ENCODE results near the gene ICE1.

Gene ICE1

GRCh38 chr5:5456858-5457257 lies 34.4 kb downstream of the ICE1 start:
- Histone ChIP-seq H3K36me3 (ENCODE audit: control insufficient read depth, insufficient read depth, low read length) (peaks cover 12% of the 10 kb centered on the region), H3K27me3 (replicated peaks; ENCODE audit: control insufficient read depth, insufficient read depth, low read length) (no peaks in the 10 kb centered on the region), H3K4me3 (replicated peaks; ENCODE audit: low read depth, low read length) (no peak overlapping the region)
- DNase-seq (ENCODE audit: extremely low read depth, insufficient read length): no peak
- no peak for TF ChIP-seq CTCF (IDR thresholded peaks at IDR 0.05; ENCODE audit: insufficient read depth, low read length, poor library complexity, severe bottlenecking)

- peaks cover 17% of the 10 kb centered on the region for H3K36me3 ChIP-seq (ENCODE audit: control insufficient read depth, insufficient read depth, low read length)
- no peaks in the 10 kb centered on the region for H3K27me3 ChIP-seq (replicated peaks; ENCODE audit: control insufficient read depth, insufficient read depth, low read length)
- no peak overlapping the region for H3K4me3 ChIP-seq (replicated peaks; ENCODE audit: low read depth, low read length)
- TF ChIP-seq CTCF (IDR thresholded peaks at IDR 0.05; ENCODE audit: insufficient read depth, low read length, poor library complexity, severe bottlenecking): no peak
- DNase-seq (ENCODE audit: extremely low read depth, insufficient read length): no peak
These were observed 37.8 kb downstream of the ICE1 start for GRCh38 chr5:5460311-5460710.

- Histone ChIP-seq H3K27me3 (replicated peaks; ENCODE audit: control insufficient read depth, insufficient read depth, low read length) (no peaks in the 10 kb centered on the region), H3K4me3 (replicated peaks; ENCODE audit: low read depth, low read length) (no peak overlapping the region), H3K36me3 (ENCODE audit: control insufficient read depth, insufficient read depth, low read length) (peaks cover 17% of the 10 kb centered on the region)
- no peak for DNase-seq (ENCODE audit: extremely low read depth, insufficient read length)
- TF ChIP-seq CTCF (IDR thresholded peaks at IDR 0.05; ENCODE audit: insufficient read depth, low read length, poor library complexity, severe bottlenecking): no peak
These were observed 38.5 kb downstream of the ICE1 start for GRCh38 chr5:5461012-5461411.

GRCh38 chr5:5464036-5464715 lies 41.7 kb downstream of the ICE1 start:
- TF ChIP-seq CTCF (IDR thresholded peaks at IDR 0.05; ENCODE audit: insufficient read depth, low read length, poor library complexity, severe bottlenecking): no peak
- peaks cover 13% of the 10 kb centered on the region for H3K36me3 ChIP-seq (ENCODE audit: control insufficient read depth, insufficient read depth, low read length)

GRCh38 chr5:5466227-5466626 lies 43.8 kb downstream of the ICE1 start:
- no peak overlapping the region for H3K4me3 ChIP-seq (replicated peaks; ENCODE audit: low read depth, low read length)
- DNase-seq (ENCODE audit: extremely low read depth, insufficient read length): no peak
- no peak for TF ChIP-seq CTCF (IDR thresholded peaks at IDR 0.05; ENCODE audit: insufficient read depth, low read length, poor library complexity, severe bottlenecking)
- no peaks in the 10 kb centered on the region for H3K27me3 ChIP-seq (replicated peaks; ENCODE audit: control insufficient read depth, insufficient read depth, low read length)
- H3K36me3 ChIP-seq (ENCODE audit: control insufficient read depth, insufficient read depth, low read length): peaks cover 8% of the 10 kb centered on the region

More at GRCh38 chr5:5464036-5464715, 41.7 kb downstream of the ICE1 start:
- DNase-seq (ENCODE audit: extremely low read depth, insufficient read length): no peak
- H3K27me3 ChIP-seq (replicated peaks; ENCODE audit: control insufficient read depth, insufficient read depth, low read length): no peaks in the 10 kb centered on the region
- no peak overlapping the region for H3K4me3 ChIP-seq (replicated peaks; ENCODE audit: low read depth, low read length)

- TF ChIP-seq CTCF (IDR thresholded peaks at IDR 0.05; ENCODE audit: insufficient read depth, low read length, poor library complexity, severe bottlenecking): no peak
- no peak overlapping the region for H3K4me3 ChIP-seq (replicated peaks; ENCODE audit: low read depth, low read length)
- peaks cover 6% of the 10 kb centered on the region for H3K36me3 ChIP-seq (ENCODE audit: control insufficient read depth, insufficient read depth, low read length)
- no peak for DNase-seq (ENCODE audit: extremely low read depth, insufficient read length)
- no peaks in the 10 kb centered on the region for H3K27me3 ChIP-seq (replicated peaks; ENCODE audit: control insufficient read depth, insufficient read depth, low read length)
These were observed 45.3 kb downstream of the ICE1 start for GRCh38 chr5:5467737-5468136.

All from GM06990 (cell line).